Non-pigmented ciliary epithelial cell (primary cell): Measurements from ENCODE around the gene OR51E1.

Experiments used
- DNase-seq: peaks from one replicate; pipeline ENCODE4 v3.0.0-alpha.2; 2010; ENCODE audit warnings: low read depth

The OR51E1 gene, protein sequence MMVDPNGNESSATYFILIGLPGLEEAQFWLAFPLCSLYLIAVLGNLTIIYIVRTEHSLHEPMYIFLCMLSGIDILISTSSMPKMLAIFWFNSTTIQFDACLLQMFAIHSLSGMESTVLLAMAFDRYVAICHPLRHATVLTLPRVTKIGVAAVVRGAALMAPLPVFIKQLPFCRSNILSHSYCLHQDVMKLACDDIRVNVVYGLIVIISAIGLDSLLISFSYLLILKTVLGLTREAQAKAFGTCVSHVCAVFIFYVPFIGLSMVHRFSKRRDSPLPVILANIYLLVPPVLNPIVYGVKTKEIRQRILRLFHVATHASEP

DNA sequence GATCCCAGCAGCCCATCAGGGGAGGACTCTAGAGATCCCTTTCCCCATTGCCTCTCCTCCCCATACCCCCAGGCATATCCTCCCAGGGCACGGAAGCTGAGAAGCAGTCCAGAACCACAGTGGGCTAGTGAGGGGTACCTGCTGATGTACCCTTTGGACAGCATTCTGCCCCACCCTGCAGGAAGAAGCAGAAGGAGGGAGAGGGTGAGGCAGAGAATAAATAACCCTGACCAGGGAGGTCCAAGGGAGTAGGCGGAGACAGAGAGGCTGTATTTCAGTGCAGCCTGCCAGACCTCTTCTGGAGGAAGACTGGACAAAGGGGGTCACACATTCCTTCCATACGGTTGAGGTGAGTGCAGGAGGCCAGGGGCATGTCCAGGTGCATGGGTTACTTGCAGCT lies at the start of gene OR51E1:
TSS of gene OR51E1 (plus strand) at position 301 of the 400 bp plus-strand sequence. CDS start 8,545 bp downstream, outside the sequence.
- DNase-seq = no peak

DNA sequence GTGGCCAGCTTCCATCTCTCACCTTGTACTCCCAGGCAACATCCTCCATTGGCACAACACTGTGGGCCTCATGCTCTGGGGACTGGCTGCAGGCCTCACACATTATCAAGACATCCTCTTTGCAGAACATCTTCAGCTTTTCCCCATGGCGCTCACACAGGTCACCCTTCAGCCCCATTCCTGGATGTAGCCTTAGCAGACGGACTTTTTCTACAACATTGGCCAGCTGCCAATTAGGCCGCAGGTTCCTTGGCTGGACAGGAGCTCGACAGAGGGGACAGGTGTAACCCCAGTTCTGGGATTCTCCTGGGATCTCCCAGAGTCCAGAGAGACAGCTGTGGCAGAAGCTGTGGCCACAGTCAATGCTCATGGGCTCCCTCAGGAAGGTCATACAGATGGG lies 38.7 kb upstream of the OR51E1 start:
- no peak for DNase-seq

DNA sequence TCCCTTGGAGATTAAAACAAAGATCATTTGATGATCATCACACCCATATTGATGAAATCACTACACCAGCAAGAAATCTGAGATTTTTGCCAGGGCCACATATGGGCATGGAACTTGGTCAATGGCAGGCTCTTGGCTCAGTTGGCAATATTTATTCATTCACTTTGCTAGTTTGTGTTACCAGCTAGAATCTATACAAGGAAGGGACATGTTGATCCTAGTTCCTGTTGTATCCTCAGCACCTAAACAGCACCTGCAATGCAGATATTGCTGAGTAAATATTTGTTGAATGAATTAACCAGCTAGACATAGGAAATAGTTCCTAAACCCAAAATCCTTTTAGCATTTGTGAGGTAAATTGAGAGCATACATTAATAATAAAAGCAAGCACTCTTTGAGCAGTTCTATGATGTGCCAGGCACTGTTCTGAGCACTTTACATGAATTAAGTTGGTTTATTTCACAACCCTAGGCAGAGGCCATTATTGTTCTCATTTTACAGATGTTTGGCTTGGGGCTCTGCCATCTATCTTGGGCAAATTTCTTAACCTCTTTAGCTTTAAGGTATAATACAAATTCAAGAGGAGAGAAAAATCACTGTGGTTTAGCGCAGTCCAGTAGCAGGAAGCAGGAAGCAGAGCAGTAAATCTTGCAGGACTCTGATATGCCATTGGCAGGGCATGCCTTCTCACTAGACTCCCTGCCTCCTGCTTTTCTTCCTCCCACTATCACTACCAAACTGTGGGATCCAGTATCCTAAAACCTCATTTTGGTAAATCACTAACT lies 37.4 kb upstream of the OR51E1 start:
- no peak for DNase-seq

DNA sequence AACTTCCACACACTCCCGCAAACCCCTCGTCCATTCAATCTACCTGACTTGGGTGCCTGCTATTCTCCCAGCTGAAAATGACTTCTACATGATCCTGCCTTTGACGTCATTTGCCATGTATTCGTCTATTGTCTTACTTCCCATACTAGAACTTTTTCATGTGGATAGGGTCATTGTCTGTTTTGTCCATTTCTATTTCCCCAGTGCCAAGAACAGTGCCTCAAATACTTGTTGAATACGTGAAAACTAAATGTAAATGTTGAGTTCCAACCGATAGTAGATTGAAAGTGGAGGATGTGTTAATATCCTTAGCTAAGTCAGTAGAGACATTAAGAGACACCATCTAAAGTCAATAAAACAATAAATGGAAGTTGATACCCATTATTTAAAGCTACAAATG lies 36.7 kb upstream of the OR51E1 start:
- no peak for DNase-seq

DNA sequence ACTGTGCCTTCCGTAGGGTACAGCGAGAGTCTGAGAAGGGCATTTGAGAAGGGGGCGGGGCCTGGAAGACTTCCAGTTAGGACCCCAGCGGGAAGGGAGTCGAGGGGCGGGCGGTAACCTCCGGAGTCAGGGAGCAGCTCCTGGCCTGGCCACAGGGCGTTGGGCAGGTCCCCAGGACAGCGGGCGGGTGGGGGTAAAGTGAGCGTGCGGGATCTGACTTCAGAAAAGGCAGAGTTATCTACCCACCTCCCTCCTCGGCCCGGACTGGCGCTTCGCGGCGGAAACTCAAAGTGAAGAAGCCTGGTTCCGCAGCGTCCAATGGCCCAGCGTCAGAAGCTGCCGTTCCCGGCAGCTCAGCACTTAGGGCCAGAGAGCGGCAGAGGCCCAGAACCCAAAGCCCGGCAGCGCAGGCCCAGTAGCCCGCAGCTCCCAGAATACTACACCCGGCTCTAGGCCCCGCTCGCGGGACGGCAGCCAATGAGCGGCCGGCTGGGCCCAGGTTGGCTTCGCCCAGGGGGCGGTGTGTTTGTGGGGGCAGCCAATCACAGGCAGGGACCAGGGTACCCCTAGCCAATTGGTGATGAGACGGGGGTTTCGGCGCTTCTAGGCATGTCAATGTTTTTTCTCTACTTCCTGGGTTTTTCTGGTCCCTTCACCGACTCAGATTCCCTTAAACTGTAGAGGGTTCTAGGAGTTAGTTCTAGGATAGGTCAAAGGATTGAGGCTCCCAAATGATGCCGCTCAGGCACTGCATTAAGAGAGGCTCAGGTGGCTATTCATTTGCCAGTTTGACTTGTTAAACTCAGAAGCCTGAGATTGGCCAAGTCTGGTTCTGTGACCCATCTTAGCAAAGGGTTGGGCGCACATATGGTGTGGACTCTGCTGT lies 35.8 kb upstream of the OR51E1 start, which contains the start of gene TRIM68:
TSS of gene TRIM68 (minus strand) at position 451 of the 886 bp plus-strand sequence. CDS start 2,727 bp downstream, outside the sequence.
- DNase-seq = peak; percentile 81

DNA sequence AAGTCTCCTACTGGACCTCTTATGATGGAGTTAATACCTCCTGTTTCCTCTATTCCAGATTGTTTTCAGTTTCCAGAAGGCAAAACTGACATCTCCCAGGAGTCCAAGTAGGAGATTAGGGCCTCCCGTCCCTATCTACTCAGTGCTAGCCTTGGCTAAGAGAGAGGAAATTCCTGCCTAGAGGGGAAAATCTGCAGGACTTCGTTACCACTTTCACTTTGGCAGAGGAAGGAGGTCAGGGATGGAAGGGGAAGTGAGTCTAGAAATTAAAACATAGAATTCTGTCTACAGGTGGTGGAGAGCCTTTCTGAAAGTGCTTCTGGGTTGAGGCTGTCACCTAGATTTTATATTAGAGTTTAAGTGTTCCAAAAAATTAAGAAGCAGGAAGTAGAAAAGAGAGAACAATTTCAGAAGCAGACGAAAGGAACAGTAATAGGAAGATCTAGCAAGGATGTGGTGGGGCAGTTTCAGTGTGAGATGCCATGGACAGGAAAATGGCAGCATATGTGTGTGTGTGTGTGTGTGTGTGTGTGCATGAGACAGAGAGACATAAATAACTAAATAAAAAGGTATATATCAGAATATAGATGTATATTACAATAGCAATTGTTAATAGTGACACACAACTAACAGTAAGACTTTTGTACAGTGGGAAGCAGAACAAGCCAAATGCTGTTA lies 33.4 kb upstream of the OR51E1 start:
- DNase-seq = no peak

DNA sequence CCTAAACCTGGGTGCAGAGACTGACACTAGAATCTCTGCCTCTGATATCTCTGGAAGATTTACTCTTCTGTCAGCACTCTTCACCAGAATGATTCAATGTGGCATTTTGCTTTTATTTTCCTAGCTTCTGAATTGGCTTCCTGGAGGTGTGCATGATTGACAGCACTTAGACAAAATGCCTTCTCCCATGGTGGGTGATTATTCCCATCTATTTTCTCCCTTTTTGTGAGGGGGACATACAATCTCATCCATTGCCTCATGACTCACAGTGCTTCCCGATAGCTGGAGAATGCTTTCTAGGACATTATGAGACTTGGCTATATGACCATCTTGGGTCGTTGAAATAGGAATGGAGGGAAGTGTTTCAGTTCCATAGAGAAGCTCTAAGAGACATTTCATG lies 31.8 kb upstream of the OR51E1 start:
- DNase-seq = no peak

DNA sequence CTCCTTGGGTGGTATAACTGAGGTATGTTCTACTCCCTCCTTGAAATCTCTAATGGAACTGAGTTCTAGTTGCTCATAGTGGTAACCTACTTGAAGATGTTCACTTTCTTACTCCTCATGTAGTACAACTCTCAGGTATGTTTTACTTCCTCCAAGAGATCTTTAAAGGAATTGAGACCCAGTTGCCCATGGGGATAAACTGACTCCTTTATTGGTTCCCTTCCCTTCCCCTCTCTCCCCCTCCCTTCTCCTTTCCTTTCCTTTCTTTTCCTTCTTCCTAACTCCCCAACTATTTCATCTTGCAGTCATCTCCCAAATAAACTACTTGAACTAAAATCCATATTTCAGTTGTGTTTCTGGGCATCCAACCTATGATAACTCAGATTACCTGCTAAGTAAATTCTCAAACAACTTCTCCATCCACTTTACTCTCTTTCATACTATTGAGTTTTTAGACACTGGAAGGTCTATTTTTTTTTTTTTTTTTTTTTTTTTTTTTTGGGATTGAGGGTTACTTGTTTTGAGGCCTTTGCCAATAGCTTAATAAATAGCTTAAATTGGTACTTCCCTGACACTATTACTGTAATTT lies 27.8 kb upstream of the OR51E1 start:
- no peak for DNase-seq

DNA sequence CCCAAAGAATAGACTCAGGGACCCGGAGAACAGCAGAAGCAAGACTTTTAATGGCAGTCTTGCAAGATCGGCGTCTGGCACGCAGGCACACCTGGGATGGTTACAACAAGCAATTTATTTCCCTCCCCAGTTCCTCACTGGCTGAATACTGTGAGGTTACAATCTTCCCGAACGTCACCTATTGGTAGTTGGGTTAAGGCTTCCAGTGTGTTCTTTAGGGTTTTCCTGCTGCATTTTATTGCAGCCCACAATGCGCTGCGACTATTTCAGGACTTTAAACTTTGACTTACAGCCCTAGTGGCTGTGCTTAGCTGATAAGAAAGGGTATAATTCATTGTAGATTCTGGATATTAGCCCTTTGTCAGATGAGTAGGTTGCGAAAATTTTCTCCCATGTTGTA lies 24.3 kb upstream of the OR51E1 start:
- DNase-seq = no peak

DNA sequence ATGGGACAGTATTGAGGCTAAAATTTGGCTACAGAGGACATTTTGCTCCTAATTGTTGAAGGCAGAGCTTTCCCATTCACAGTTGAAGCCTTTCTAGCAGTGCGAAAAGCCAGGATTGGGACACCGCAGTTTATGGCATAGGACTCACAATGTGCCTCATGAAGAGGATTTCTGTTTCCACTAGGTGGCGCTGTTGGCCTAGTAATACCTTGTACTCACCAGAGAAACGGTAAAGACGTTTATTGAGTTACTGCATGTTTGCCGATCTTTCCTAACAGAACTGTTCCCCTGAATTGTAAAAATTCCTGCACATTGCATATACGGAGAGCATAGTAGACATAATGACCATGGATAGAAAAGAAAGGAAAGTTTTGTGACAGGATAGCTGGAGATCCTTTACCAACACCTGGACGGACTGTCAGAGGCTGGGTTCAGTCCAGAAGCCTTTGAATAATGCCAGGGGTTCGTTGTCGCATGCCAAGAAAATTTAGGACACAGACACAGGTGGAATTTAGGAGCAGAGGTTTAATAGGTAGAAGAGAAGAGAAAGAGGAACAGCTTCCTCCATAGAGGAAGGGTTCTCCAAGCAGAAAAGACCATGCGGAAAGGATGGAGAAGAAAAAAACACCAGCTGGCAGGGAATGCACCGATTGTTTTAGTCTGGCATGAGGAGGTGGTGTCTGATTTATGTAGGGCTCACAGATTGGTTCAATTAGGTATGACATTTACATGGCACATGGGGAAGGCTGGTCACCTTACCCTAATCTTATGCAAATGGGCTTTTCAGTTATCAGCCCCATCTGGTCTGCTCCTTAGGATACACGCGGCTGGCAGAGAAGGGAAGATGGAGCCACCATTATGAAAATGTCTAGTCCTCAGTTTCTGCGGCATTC lies 17.3 kb upstream of the OR51E1 start:
- no peak for DNase-seq

DNA sequence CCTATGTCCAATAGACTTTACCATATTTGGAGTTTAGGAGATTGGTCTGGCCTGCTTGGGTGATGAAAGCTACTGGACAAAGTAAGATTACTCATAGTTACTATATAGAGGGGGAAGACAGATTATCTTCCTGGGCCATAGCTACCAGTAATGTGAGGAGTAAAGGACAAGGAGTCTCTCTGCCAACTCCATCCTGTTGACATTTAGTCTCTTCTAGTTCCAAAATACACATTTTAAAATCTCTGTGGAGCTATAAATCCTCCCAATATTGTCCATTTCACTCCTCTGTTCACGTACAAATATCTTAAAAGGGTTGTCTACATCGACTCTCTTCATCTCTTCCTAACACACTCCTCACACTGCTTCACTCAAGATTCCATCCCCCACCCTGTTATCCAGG lies 7.6 kb upstream of the OR51E1 start:
- no peak for DNase-seq

DNA sequence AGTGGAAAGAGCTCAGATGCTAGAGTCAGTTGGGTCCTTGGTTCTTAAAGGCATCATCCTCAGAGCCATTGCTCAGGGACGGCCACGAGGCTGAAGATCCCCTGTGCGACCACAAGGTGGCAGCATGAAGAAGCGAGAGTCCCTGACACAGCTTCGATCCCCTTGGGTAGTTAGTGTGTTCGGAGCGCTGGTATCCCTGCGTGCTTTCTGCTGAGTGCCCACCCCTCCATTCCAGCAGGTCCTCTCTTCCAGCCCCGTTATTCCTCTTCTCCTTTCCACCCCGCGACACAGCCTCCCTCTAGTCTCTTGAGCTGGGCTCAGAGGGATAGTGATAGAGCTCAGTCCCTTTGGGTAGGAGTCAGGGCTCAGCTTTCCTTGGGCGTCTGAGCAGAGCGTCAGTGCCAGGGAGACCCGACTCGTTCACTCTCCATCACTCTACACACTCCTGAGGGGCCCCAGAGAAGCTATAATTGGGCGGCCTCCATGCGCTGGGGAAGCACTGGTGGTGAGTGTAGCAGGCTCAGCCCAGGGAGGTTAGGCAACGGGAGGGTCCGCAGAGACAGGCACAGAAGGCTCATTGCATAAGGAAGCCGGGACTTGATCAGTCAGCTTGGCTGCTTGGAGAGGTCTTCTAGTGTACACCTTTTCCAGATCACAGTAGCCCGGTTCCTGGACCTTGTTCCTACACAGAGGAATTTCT lies 6.7 kb upstream of the OR51E1 start, which contains the start of gene OR51D1:
TSS of gene OR51D1 (plus strand) at position 516 of the 700 bp plus-strand sequence. CDS start 2,314 bp downstream, outside the sequence.
- DNase-seq = no peak

DNA sequence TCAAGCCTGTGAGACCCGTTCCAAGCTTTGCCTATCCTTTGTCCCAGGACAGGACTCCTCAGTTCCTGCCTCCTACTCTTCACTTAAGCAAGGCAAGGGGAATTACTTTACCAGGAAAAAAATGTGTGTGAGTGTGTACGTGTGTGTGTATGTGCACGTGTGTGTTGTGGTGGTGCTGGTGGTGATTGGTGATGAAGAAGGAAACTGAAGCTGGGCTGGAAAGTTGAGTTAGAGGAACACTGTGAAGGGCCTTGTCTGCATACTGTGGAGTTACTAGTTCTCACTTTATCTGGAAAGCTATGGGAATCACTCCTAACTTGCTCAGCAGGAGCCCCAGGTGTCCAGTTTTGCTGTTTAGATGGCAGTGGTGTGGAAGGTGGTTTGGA lies 6.1 kb upstream of the OR51E1 start:
- no peak for DNase-seq

DNA sequence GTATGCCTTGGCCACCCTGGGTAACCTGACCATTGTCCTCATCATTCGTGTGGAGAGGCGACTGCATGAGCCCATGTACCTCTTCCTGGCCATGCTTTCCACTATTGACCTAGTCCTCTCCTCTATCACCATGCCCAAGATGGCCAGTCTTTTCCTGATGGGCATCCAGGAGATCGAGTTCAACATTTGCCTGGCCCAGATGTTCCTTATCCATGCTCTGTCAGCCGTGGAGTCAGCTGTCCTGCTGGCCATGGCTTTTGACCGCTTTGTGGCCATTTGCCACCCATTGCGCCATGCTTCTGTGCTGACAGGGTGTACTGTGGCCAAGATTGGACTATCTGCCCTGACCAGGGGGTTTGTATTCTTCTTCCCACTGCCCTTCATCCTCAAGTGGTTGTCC lies 3.9 kb upstream of the OR51E1 start:
- no peak for DNase-seq

DNA sequence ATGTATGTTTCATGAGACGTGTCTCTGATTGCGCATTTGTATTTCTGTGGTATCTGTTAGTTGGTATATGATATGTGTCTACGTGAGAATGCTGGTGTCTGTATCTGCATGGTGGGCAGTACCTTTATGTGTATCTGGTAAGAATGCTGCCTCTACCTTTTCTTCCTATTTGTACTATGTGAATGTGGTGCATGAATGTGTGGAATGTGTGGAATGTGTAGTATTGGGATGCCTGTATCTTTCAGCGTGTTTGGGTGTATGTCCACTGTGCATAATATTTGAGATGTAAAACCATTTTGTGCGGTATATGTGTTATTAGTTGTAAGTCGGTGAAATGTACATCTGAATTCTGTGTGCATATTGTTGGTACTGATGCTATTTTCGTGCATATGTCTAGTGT lies 2.3 kb upstream of the OR51E1 start:
- no peak for DNase-seq

DNA sequence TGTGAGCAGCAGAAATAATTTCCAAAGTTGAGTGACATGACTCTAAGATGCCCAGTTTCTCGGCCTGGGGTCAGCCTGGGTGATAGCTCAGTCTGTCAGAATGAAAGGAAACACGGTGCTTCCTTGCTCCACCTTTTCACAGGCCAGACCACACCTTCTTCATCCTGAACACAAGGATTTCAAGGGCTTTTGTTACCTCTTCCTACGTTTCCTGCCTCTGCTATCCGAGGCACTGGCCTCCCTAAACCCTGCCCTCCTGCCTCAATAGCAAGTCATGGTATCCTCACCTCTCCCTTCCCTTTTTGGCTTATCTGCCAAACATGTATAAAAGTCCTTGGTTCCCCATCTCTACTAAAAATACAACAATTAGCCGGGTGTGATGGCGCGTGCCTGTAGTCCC lies 1.7 kb upstream of the OR51E1 start:
- DNase-seq = no peak

DNA sequence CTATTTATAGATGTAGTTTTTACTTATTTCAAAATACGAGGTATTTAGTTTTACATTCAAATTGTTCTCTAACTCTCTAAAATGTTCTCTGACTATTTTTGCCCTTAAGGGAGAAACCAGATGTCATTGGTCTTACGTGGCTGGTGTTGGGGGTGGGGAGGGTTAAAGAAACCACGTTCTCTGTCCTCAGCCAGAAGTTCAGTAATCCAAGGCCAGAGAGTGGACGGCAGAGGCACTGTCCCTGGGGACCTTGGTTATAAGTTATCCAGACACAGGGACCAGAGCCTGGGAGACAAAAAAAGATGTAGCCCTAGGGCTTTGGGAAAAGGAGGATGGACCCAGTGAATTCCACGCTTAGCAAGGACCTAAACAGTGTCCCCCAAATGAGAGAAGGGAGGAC lies 706 bp upstream of the OR51E1 start:
- no peak for DNase-seq

DNA sequence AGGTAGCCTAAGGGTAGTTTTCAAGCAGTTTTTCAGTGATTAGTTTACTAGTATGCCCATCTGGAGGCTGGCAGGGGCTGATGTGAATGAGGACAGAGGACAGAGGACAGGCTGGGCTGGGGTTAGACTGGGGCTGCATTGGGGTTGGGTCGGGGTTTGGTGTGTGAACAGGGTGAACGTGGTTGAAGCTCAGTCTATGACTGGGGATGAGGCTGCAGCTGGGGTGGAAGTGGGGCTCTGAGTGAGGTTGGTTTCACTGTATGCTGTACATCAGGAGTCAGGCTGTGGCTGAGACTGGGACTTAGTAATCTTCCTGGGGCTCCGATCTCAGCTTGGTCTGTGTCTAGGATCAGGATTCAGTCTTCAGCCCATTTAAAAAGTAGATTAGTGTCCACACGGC lies 451 bp downstream of the OR51E1 start:
- no peak for DNase-seq

DNA sequence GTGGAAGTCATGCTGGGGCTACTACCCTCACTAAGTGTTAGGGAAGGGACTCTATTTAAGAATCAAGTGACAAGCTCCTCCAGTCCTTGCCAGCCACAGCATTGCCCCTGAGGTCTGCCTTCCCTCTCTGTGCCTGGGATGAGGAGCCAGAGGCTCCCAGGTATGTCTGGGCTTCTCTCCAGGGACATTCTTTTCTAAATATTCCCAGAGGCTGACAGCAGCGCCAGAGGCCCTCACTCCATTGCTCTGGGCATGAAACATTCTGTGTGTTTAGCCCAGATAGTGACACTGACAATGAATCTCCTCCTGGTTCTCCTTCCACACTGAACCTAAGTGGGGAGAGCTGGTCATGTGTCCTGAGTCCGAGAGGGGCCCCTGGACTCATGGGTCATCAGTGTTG lies 2.2 kb downstream of the OR51E1 start:
- no peak for DNase-seq

DNA sequence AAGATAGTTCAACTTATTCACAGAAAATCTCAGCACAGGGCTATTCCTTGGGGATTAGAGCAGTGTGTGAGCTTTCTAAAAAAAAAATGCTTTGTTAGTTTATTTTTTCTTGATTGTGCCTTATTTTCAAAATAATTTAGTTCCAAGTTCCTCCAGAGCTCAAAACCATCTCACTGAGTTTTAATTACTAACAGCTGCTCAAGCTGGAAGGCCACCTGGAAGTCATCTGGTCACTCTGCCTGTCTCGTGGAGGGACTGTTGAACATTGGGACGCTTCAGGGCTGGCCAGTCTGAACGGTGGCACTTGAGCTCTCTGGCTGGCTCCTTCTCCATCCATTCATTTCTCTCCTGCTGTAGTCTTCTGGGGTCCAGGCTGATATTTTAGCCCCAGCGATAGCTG lies 4.0 kb downstream of the OR51E1 start:
- DNase-seq = no peak
